ENCODE data around the gene WDPCP.

GRCh38 chr2:63408530-63408929 is 179.7 kb downstream of the WDPCP start:
- TF ChIP-seq CTCF (conservative IDR thresholded peaks at IDR 0.05 in 1 of 2, IDR thresholded peaks at IDR 0.05 in 1 of 2; ENCODE audit: extremely low read depth in 1 of 2, insufficient read depth in 1 of 2, low read depth in 1 of 2, low read length in 2 of 2) (no peak), EZH2 (IDR thresholded peaks at IDR 0.05; ENCODE audit: borderline replicate concordance, low read length) (no peak)

All from mammary epithelial cell (primary cell).